OCI-LY1 (cell line): ENCODE data around the gene RTP5.

Source experiments
- H2AFZ ChIP-seq: fragments of 200-600 bp; sonication (generic), shearing (Covaris generic); 2 replicates; pipeline ENCODE4 v1.6.0; 2014; ENCODE audit warnings: antibody characterized with exemption, mild to moderate bottlenecking, low read length
- H3F3A ChIP-seq: fragments of 200-600 bp; sonication (generic), shearing (Covaris generic); 2 replicates; pipeline ENCODE4 v1.6.0; 2014; ENCODE audit warnings: mild to moderate bottlenecking, antibody characterized with exemption, low read length, moderate library complexity; ENCODE audit not compliant: insufficient read depth
- H3K27ac ChIP-seq: fragments of 200-600 bp; sonication (generic); 2 replicates; pipeline ENCODE4 v1.5.1; 2014; ENCODE audit warnings: low read length, mixed run types, mild to moderate bottlenecking, low read depth; ENCODE audit not compliant: poor library complexity, severe bottlenecking
- H3K27me3 ChIP-seq: fragments of 200-600 bp; sonication (generic); 2 replicates; pipeline ENCODE4 v1.6.0; 2014; ENCODE audit warnings: antibody characterized with exemption, mild to moderate bottlenecking, low read length, moderate library complexity; ENCODE audit not compliant: insufficient read depth
- H3K36me3 ChIP-seq: fragments of 200-600 bp; sonication (generic); 2 replicates; pipeline ENCODE4 v1.6.1; 2014; ENCODE audit warnings: mild to moderate bottlenecking, antibody characterized with exemption, low read length, moderate library complexity, mixed read lengths; ENCODE audit not compliant: insufficient read depth
- H3K4me1 ChIP-seq: fragments of 200-600 bp; sonication (generic); 2 replicates; pipeline ENCODE4 v1.5.1; 2014; ENCODE audit warnings: mild to moderate bottlenecking, low read length, moderate library complexity; ENCODE audit not compliant: insufficient read depth, severe bottlenecking
- H3K4me2 ChIP-seq: fragments of 200-600 bp; sonication (generic), shearing (Covaris generic); 2 replicates; pipeline ENCODE4 v1.6.1; 2014; ENCODE audit warnings: low read length
- H3K4me3 ChIP-seq: fragments of 200-600 bp; sonication (generic); 2 replicates; pipeline ENCODE4 v1.5.1; 2014; ENCODE audit warnings: low read length, low read depth, mild to moderate bottlenecking, mixed read lengths; ENCODE audit not compliant: poor library complexity, severe bottlenecking
- H3K79me2 ChIP-seq: fragments of 200-600 bp; shearing (Covaris generic); 2 replicates; pipeline ENCODE4 v1.6.1; 2016; ENCODE audit warnings: mixed run types, low read length, mixed read lengths; ENCODE audit not compliant: insufficient read depth
- H3K9ac ChIP-seq: fragments of 200-600 bp; sonication (generic), shearing (Covaris generic); 2 replicates; pipeline ENCODE4 v1.6.1; 2014; ENCODE audit warnings: mild to moderate bottlenecking, low read length, mixed read lengths
- H3K9me2 ChIP-seq: fragments of 200-600 bp; sonication (generic), shearing (Covaris generic); 2 replicates; pipeline ENCODE4 v1.6.1; 2014; ENCODE audit warnings: low read depth, mild to moderate bottlenecking, low read length, mixed read lengths
- H3K9me3 ChIP-seq: fragments of 200-600 bp; shearing (Covaris generic); 2 replicates; pipeline ENCODE4 v1.6.1; 2014; ENCODE audit warnings: low read length, mixed read lengths
- H4K20me1 ChIP-seq: fragments of 200-600 bp; sonication (generic), shearing (Covaris generic); 2 replicates; pipeline ENCODE4 v1.6.0; 2016; ENCODE audit warnings: mild to moderate bottlenecking, low read length; ENCODE audit not compliant: insufficient read depth
- EZH2 ChIP-seq: fragments of 200-600 bp; sonication (generic), shearing (Covaris generic); IDR thresholded peaks from 2 replicates; pipeline ENCODE4 v1.8.0; 2017; ENCODE audit warnings: borderline replicate concordance, mixed run types, mild to moderate bottlenecking, antibody characterized with exemption, low read length, moderate library complexity, mixed read lengths
- TF ChIP-seq, protein P1 (sequence below): fragments of 200-600 bp; sonication (generic), shearing (Covaris generic); IDR thresholded peaks from 2 replicates; pipeline ENCODE4 v1.5.1; 2017; ENCODE audit warnings: mild to moderate bottlenecking, antibody characterized with exemption, low read length, moderate library complexity, mixed read lengths

The RTP5 gene

DNA sequence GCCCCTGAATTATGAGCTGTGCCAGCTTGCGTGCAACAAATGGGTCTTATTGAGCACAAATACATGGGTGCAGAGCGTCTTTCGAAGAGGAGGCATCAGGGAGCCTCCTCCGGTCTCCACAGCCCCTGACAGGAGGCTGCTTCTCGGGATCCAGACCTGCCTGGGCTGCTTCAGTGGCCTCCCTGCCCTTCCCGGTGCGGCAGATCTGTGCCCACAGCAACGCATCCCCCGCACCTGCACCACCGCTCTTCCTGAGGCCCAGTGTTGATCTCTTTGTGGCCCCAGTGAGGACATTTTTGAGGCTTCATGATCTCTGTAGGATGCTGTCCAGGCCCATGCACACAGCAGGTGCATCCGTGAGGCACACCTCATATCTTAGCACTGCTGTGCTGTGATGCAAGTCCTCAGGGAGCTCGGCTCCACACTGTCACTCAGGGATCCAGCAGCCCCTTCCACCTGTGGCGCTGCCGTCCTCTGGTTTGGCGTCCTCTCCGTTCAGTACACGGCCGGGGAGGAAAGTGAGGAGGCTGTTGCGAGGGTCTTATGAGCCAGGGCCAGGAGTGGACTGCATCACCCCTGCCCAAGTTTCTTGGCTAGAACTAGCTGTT is 17.4 kb downstream of the RTP5 start:
- peaks cover 22% of the 10 kb centered on the region for H3K4me1 ChIP-seq
- H3K27ac ChIP-seq: no peak overlapping the region
- no peaks in the 10 kb centered on the region for H3K79me2 ChIP-seq
- no peaks in the 10 kb centered on the region for H3K9me2 ChIP-seq
- no peak overlapping the region for H3K9ac ChIP-seq
- H3K4me2 ChIP-seq: no peak overlapping the region
- H3K36me3 ChIP-seq: peaks cover 6% of the 10 kb centered on the region; the same call in 1 of the 2 replicates
- no peaks in the 10 kb centered on the region for H4K20me1 ChIP-seq
- no peaks in the 10 kb centered on the region for H3K27me3 ChIP-seq
- TF ChIP-seq, protein P1, sequence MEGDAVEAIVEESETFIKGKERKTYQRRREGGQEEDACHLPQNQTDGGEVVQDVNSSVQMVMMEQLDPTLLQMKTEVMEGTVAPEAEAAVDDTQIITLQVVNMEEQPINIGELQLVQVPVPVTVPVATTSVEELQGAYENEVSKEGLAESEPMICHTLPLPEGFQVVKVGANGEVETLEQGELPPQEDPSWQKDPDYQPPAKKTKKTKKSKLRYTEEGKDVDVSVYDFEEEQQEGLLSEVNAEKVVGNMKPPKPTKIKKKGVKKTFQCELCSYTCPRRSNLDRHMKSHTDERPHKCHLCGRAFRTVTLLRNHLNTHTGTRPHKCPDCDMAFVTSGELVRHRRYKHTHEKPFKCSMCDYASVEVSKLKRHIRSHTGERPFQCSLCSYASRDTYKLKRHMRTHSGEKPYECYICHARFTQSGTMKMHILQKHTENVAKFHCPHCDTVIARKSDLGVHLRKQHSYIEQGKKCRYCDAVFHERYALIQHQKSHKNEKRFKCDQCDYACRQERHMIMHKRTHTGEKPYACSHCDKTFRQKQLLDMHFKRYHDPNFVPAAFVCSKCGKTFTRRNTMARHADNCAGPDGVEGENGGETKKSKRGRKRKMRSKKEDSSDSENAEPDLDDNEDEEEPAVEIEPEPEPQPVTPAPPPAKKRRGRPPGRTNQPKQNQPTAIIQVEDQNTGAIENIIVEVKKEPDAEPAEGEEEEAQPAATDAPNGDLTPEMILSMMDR: no peak
- TF ChIP-seq EZH2: no peak
- no peak overlapping the region for H3K4me3 ChIP-seq
- H3F3A ChIP-seq: no peaks in the 10 kb centered on the region
- no peaks in the 10 kb centered on the region for H3K9me3 ChIP-seq
- no peak overlapping the region for H2AFZ ChIP-seq

DNA sequence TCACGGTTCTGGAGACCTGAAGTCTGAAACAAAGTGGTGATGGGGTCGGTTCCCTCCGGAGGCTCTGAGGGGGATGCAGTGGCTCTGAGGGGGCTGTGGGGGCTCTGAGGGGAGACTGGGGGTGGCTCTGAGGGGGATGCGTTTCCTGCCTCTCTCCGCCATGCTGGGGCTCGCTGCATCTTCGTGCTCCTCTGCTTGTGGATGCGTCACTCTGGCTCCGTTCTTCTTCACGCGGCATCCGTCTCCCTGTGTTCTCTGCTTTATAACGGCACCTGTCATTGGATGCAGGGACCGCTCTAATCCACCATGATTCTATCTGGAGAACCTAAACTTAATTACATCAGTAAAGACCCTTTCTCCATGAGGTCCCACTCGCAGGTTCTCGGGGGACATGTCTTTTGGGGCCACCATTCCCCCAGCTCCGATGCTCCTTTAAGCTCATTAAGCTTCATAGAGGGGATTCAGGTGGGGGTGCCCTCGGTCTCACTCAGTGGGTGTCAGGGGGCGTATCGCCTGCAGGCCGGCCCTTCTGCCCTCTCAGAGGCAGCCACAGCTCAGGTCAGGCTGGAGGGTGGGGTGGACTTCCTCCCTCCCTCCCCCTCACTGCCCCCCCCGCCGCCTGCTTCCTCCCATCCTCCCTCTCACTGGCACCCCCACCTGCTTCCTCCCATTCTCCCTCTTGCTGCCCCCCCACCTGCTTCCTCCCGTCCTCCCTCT is 18.4 kb downstream of the RTP5 start:
- TF ChIP-seq EZH2: no peak
- TF ChIP-seq, protein P1: no peak
- no peak overlapping the region for H3K4me3 ChIP-seq
- no peaks in the 10 kb centered on the region for H4K20me1 ChIP-seq
- H3K9ac ChIP-seq: no peak overlapping the region
- H3K4me1 ChIP-seq: peaks cover 11% of the 10 kb centered on the region
- no peaks in the 10 kb centered on the region for H3F3A ChIP-seq
- no peaks in the 10 kb centered on the region for H3K27me3 ChIP-seq
- no peak overlapping the region for H2AFZ ChIP-seq
- H3K36me3 ChIP-seq: peaks cover 6% of the 10 kb centered on the region; the same call in 1 of the 2 replicates
- H3K9me3 ChIP-seq: no peaks in the 10 kb centered on the region
- no peak overlapping the region for H3K27ac ChIP-seq
- no peak overlapping the region for H3K4me2 ChIP-seq
- no peaks in the 10 kb centered on the region for H3K79me2 ChIP-seq
- no peaks in the 10 kb centered on the region for H3K9me2 ChIP-seq

DNA sequence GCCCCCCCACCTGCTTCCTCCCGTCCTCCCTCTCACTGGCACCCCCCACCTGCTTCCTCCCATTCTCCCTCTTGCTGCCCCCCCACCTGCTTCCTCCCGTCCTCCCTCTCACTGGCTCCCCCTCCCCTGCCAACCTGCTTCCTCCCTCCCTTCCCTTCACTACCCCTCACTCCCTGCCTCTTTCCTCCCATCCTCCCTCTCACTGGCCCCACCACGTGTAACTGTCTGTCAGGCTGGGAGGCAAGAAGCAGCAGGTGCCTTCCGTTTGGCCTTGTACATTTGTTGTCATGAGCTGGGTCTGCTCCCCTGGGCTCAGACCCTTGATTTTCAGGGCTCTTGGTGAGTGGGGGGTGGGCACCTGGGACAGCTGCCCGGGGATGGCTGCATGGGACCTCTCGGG is 19.1 kb downstream of the RTP5 start:
- no peak overlapping the region for H3K4me2 ChIP-seq
- H3K4me1 ChIP-seq: peaks cover 9% of the 10 kb centered on the region
- H3K4me3 ChIP-seq: no peak overlapping the region
- H3F3A ChIP-seq: no peaks in the 10 kb centered on the region
- no peaks in the 10 kb centered on the region for H3K9me2 ChIP-seq
- H3K36me3 ChIP-seq: peaks cover 6% of the 10 kb centered on the region; the same call in 1 of the 2 replicates
- TF ChIP-seq, protein P1: no peak
- TF ChIP-seq EZH2: no peak
- no peaks in the 10 kb centered on the region for H3K27me3 ChIP-seq
- H3K27ac ChIP-seq: no peak overlapping the region
- no peaks in the 10 kb centered on the region for H4K20me1 ChIP-seq
- H3K9me3 ChIP-seq: no peaks in the 10 kb centered on the region
- H3K79me2 ChIP-seq: no peaks in the 10 kb centered on the region
- H2AFZ ChIP-seq: no peak overlapping the region
- H3K9ac ChIP-seq: no peak overlapping the region
